GM21825 (cell line): ENCODE data around the gene OR10H5.
"Not testable (repeated sequence)": the region's sequence is repeated elsewhere in the genome, so short reads cannot be mapped to it uniquely, and the experiment has no call there.

Source experiments
- ATAC-seq: cut with Tn5 transposase; IDR thresholded peaks from one replicate; pipeline ENCODE4 v1.9.1; 2021; ENCODE audit warnings: mild to moderate bottlenecking, moderate library complexity; ENCODE audit not compliant: unreplicated experiment

OR10H5 gene

GRCh38 chr19:15810335-15810734 lies 22.9 kb downstream of the OR10H5 start:
- no peak for ATAC-seq

GRCh38 chr19:15811476-15811875 lies 24.0 kb downstream of the OR10H5 start:
- ATAC-seq: no peak

GRCh38 chr19:15812060-15812722 lies 24.7 kb downstream of the OR10H5 start:
- ATAC-seq: no peak

DNA sequence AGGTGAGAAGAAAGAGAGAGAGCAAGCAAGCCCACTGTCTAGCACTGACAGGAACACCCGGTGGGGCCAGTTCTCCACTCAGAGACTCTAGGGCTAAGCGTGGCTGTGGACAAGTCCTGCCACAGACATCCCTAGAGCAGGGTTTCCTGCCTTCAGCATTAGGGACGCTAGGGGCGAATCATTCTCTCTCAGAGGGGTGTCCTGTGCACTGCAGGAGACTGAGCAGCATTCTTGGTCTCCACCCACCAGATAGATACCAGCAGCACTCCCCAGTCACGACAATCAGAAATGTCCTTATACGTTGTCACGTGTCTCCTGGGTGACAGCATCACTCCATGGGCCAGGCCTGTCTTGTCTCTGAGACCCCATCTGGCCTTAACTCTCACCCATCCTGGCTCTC lies 26.5 kb downstream of the OR10H5 start:
- no peak for ATAC-seq

GRCh38 chr19:15815306-15815705 lies 27.8 kb downstream of the OR10H5 start, which contains the start of gene OR10H1:
Gene OR10H1 (minus strand): TSS chr19:15815664. CDS start chr19:15808037, 7,627 bp downstream.
- ATAC-seq: no peak

GRCh38 chr19:15820646-15821045 lies 33.2 kb downstream of the OR10H5 start:
- ATAC-seq: no peak

DNA sequence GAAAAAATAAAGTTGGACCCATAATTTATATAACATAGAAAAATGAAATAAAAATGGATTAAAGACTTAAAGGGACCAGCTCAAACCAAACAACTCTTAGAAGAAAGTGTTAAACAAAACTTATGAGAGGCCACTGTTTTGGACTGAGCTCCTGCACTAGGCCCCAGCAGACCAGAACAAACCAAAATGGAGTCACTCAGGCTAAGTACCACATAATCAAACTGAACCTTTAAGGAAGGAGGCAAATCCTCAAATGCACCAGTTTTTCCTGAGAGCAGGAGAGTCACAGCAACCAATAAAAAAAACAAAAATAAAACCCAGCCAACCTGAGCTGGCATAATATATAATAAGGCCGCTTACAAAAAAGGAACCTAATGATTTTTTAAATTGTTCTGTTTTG lies 38.3 kb downstream of the OR10H5 start:
- ATAC-seq: no peak

DNA sequence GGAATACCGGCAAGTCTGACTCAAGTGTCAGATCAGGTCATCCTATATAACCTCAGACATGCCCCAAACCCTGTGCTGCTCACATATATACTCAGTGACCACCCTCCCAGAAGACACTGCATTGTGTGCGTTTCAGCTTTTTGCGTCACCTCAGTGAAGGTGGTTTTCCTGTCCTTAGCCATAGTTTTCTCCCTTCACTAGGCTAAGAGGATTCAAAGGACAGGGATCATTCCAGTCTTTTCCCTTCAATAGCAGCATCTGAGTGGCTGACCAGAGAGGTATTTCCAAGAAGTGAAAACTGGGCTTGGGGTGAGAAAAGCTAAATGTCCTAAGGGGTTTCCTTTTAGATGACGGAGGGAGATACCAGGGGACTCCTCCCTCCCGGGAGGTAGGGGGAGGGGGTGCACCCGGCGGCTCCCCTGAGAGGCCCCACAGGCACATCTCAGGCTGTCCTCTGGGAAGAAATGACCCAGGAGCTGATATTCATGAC lies 40.7 kb downstream of the OR10H5 start:
- ATAC-seq: no peak

DNA sequence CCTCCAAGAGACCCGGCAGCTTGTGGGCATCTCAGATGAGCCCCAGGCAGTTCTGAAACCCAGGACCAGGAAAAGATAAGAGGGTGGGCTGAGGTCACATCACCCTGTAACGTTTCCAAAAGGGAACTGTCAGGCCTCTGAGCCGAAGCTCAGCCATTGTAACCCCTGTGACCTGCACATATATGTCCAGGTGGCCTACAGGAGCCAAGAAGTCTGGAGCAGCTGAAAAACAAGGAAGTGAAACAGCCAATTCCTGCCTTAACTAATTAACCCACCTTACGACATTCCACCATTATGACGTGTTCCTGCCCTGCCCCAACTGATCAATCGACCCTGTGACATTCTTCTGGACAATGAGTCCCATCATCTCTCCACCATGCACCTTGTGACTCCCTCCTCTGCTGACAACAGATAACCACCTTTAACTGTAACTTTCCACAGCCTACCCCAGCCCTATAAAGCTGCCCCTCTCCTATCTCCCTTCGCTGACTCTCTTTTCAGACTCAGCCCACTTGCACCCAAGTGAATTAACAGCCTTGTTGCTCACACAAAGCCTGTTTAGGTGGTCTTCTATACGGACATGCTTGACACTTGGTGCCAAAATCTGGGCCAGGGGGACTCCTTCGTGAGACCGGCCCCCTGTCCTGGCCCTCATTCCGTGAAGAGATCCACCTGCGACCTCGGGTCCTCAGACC lies 41.3 kb downstream of the OR10H5 start:
- not testable (repeated sequence) for ATAC-seq

- no peak for ATAC-seq
Observed at GRCh38 chr19:15829306-15829698, 41.8 kb downstream of the OR10H5 start.

GRCh38 chr19:15829786-15830185 lies 42.3 kb downstream of the OR10H5 start:
- ATAC-seq: no peak

- ATAC-seq: no peak
Observed at GRCh38 chr19:15831626-15832025, 44.2 kb downstream of the OR10H5 start.

DNA sequence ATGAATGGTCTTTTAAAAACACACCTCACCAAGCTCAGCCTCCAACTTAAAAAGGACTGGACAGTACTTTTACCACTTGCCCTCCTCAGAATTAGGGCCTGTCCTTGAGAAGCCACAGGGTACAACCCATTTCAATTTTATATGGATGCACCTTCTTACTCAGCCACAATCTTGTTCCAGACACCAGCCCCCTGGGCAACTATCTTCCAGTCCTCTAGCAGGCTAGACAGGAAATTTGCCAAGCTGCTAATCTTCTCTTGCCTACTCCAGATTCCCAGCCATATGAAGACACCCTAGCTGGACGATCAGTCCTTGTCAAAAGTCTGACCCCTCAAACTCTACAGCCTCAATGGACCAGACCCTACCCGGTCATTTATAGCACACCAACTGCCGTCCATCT lies 46.8 kb downstream of the OR10H5 start:
- ATAC-seq: not testable (repeated sequence)

- not testable (repeated sequence) for ATAC-seq
Observed at GRCh38 chr19:15835565-15836329, 48.3 kb downstream of the OR10H5 start.

DNA sequence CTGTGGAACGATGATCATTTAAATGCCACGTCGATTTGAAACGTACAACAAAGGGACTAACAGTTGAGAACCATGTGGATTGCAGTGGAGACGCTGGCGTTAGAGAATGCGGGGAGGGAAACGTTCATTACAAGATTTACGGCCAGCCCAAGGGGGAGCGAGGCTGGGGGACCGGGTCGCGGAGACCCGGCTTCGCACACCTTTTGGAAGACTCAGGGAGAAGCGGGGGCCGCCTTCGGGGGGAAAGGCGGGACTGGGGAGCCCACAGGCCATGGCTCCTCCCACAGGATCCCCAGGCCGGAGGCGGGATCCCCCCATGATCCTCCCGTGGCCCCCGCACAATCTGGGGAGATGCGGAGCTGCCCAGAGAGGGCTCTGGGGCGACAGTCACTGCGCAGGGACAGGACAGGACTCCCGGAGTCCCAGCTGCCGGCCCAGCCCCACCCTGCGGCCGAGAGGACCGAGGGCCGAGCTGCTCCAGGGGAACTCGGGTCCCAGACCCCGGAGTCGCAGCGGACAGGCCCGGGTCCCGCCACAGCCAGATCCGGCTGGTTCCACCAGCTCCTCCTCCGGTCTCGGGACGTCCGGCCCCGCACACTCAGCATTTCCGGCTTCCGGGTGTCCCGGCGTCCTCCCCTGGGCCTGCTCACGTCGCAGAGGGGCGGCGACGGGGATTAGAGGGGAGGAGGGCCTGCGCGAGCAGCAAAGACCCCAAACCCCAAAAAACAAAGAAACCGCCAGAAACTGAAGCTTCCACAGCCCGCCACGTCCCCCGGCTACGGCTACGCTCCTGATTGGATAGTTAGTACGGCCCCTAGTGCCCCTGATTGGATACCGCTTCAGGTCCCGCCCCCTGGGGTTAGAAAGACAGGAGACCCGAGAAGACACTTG lies 49.1 kb downstream of the OR10H5 start:
- peak; percentile 91 for ATAC-seq

DNA sequence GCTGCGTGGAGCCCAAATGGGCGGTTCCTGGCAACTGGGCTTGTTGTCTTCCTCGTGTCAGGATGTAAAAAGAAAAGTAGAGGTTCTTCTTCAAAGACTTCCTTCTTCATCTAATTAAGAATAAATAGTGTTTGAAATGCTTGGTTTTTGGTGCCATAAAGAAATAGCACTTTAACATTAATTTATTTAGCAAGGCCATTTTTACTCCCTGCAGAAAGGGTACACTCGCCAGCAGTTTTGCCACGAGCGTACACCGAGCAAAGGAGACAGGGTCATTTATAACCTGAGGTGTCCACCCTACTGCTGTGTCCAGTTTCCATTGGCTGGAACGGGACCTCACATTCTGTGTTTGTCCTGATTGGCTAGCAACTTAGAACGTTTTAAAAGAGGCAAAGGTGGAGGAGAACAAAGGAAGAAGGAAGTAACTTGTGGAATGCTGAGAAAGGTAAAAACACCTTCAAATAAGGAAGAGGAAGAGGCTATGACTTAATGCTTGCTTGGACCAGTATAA lies 49.8 kb downstream of the OR10H5 start:
- no peak for ATAC-seq

DNA sequence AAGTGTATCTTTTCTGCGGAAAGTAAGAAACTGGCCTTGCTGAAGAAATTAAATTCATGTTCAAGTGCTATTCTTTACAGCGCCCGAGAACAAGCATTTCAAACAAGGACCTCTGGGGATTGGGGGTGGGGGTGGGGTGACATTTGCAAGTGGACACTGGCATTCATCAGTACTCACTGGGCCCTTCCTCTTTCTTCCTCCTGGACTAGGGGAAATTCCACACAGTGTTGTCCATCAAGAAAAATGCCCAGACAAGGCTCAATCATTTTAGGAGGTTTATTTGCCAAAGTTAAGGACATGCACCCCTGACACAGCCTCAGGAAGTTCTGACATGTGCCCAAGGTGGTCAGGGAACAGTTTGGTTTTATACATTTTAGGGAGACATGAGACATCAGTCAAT lies 50.9 kb downstream of the OR10H5 start:
- no peak for ATAC-seq

- not testable (repeated sequence) for ATAC-seq
Observed at GRCh38 chr19:15839888-15840287, 52.4 kb downstream of the OR10H5 start.

DNA sequence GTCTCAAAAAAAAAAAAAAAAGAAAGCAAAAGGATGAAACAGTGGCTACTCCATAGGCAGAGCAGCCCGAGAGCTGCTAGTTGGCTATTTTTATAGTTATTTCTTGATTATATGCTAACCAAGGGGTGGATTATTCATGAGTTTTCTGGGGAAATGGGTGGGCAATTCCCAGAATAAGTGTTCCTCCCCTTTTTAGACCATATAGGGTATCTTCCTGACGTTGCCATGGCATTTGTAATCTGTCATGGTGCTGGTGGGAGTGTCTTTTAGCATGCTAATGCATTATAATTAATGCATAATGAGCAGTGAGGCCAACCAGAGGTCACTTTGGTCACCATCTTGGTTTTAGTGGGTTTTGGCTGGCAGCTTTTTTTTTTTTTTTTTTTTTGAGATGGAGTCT lies 53.4 kb downstream of the OR10H5 start:
- ATAC-seq: no peak

DNA sequence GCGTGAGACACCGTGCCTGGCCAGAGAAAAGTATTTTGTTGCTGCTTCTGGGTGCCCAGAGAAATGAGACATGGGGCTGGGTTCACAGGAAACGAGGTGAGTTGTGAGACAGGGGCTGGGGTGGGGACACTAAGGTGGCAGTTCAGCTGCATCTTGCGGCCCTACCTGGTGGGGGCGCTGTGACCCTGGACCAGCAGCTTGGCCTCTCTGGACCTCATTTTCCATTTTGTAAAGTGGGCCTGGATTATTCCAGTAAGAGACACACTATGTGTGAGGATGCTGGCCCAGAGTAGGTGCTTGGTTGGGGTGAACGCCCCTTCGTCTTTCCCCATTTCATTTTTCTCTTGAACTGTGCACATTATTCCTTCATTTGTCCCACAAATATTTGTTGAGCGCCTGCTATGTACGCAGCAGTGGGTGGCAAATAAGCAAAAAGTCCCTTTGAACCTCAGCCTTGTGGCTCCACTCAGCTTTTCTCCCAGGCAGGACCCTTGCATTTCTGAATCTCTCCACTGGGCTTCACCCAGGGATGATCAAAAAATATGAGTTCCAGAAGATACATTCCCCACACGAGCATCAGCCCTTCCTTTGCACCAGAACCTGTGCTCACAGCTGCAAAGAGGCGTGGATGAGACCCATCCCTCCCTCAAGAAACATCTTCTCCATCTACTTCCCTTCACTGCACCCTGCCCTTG lies 54.6 kb downstream of the OR10H5 start:
- ATAC-seq: no peak
